Stomach (tissue), 4 donors: ENCODE results near the gene GAB1.

ENCODE experiments used
- EP300 ChIP-seq: sonication (generic); formaldehyde crosslinking; IDR thresholded peaks from one replicate; pipeline ENCODE4 v1.6.1; 2017; ENCODE audit warnings: antibody characterized with exemption
- POLR2A ChIP-seq, 4 donors: fragments of 450-650 bp; IDR thresholded peaks; one replicate each; pipeline ENCODE4 v1.6.1; 2016; ENCODE audit warnings: antibody characterized with exemption in 4 of 4, control low read depth in 2 of 4, mild to moderate bottlenecking in 1 of 4, moderate library complexity in 1 of 4
- POLR2AphosphoS5 ChIP-seq, 3 donors: sonication (generic); formaldehyde crosslinking; IDR thresholded peaks; one replicate each; pipeline ENCODE4 v1.6.1; 2016; ENCODE audit warnings: antibody characterized with exemption in 3 of 3
- TF ChIP-seq, protein P1 (sequence below), 7 experiments: fragments of 450-650 bp in 4 of 7; fragments of 200-600 bp in 3 of 7; sonication (generic) in 3 of 7; IDR thresholded peaks; one replicate each; pipeline ENCODE4 v1.5.1; 2016 to 2019; ENCODE audit warnings: antibody characterized with exemption in 7 of 7, control low read depth in 2 of 7, mild to moderate bottlenecking in 1 of 7

DNA sequence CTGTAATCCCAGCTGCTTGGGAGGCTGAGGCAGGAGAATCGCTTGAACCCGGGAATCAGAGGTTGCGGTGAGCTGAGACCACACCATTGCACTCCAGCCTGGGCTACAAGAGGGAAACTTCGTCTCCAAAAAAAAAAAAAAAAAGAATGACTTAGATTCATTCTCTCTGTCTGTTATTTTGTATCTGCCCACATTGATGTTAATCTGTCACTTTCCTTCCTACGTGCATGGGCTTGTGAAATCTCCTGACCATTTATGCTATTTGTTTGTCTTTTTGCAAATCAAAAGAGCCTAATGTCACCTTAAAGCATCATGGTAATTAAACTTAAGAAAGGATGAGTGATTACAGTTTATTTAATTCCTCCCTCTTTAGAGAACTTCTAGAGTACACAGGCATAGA lies 27.4 kb downstream of the GAB1 start:
- TF ChIP-seq, protein P1, sequence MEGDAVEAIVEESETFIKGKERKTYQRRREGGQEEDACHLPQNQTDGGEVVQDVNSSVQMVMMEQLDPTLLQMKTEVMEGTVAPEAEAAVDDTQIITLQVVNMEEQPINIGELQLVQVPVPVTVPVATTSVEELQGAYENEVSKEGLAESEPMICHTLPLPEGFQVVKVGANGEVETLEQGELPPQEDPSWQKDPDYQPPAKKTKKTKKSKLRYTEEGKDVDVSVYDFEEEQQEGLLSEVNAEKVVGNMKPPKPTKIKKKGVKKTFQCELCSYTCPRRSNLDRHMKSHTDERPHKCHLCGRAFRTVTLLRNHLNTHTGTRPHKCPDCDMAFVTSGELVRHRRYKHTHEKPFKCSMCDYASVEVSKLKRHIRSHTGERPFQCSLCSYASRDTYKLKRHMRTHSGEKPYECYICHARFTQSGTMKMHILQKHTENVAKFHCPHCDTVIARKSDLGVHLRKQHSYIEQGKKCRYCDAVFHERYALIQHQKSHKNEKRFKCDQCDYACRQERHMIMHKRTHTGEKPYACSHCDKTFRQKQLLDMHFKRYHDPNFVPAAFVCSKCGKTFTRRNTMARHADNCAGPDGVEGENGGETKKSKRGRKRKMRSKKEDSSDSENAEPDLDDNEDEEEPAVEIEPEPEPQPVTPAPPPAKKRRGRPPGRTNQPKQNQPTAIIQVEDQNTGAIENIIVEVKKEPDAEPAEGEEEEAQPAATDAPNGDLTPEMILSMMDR (IDR thresholded peaks at IDR 0.05), result no peak
- TF ChIP-seq POLR2AphosphoS5 (IDR thresholded peaks at IDR 0.05) (no peak), POLR2A (IDR thresholded peaks at IDR 0.05) (no peak), EP300 (no peak)
